CD14-positive monocyte (primary cell): Measurements from ENCODE around the gene IPO4. TPM values are rescaled to one million over a fixed set of nuclear protein-coding genes. Genes with fewer than 3 reads are reported as not detected.

ENCODE experiments used
- DNase-seq, 3 donors: peaks; one replicate each; pipeline ENCODE4 v3.0.0-alpha.2; 2011 to 2022
- H2AFZ ChIP-seq: 2 replicates; pipeline ENCODE4 v1.6.0; 2012; ENCODE audit warnings: mild to moderate bottlenecking, low read depth, low read length, inconsistent platforms; ENCODE audit not compliant: insufficient read depth, poor library complexity, severe bottlenecking
- H3K27ac ChIP-seq, 2 donors: 1 replicate in 1 of 2; 2 replicates in 1 of 2; pipeline ENCODE4 v1.5.1; 2012 to 2013; ENCODE audit warnings: low read length in 2 of 2, control low read depth in 1 of 2, inconsistent platforms in 1 of 2, low read depth in 1 of 2, mild to moderate bottlenecking in 1 of 2
- H3K27me3 ChIP-seq, 2 donors: one replicate each; pipeline versions ENCODE4 v1.6.0 to v1.6.1; 2011 to 2013; ENCODE audit warnings: low read length in 2 of 2; ENCODE audit not compliant: control insufficient read depth in 2 of 2, insufficient read depth in 2 of 2
- H3K36me3 ChIP-seq, 2 donors: replicated peaks in 1 of 2; 1 replicate in 1 of 2; 2 replicates in 1 of 2; pipeline versions ENCODE4 v1.5.1 to v1.6.1; 2012 to 2013; ENCODE audit warnings: low read length in 2 of 2, control low read depth in 1 of 2, inconsistent platforms in 1 of 2, mild to moderate bottlenecking in 1 of 2; ENCODE audit not compliant: insufficient read depth in 2 of 2, control insufficient read depth in 1 of 2
- H3K4me1 ChIP-seq, 2 donors: 1 replicate in 1 of 2; 2 replicates in 1 of 2; pipeline versions ENCODE4 v1.5.1 to v1.6.1; 2012 to 2013; ENCODE audit warnings: low read length in 2 of 2, control low read depth in 1 of 2, inconsistent platforms in 1 of 2, mild to moderate bottlenecking in 1 of 2, moderate library complexity in 1 of 2; ENCODE audit not compliant: insufficient read depth in 2 of 2, control insufficient read depth in 1 of 2
- H3K4me2 ChIP-seq: replicated peaks from 2 replicates; pipeline ENCODE3; 2012; ENCODE audit warnings: low read length, moderate library complexity, mild to moderate bottlenecking; ENCODE audit not compliant: poor library complexity, severe bottlenecking; ENCODE audit errors: extremely low read depth
- H3K4me3 ChIP-seq, 3 experiments: fragments of 200-600 bp in 1 of 3; sonication (generic) in 1 of 3; replicated peaks in 1 of 3; 1 replicate in 2 of 3; 2 replicates in 1 of 3; pipeline ENCODE4 v1.5.1; 2011 to 2013; ENCODE audit warnings: low read length in 3 of 3, mild to moderate bottlenecking in 3 of 3, control low read depth in 2 of 3, low read depth in 2 of 3, inconsistent platforms in 1 of 3, moderate library complexity in 1 of 3
- H3K79me2 ChIP-seq: 2 replicates; pipeline ENCODE4 v1.6.0; 2012; ENCODE audit warnings: mild to moderate bottlenecking, control low read depth, inconsistent platforms, low read length, moderate library complexity; ENCODE audit not compliant: insufficient read depth
- H3K9ac ChIP-seq: 2 replicates; pipeline ENCODE4 v1.6.0; 2017; ENCODE audit warnings: low read length, mild to moderate bottlenecking; ENCODE audit not compliant: insufficient read depth, poor library complexity, severe bottlenecking
- H3K9me3 ChIP-seq, 2 donors: replicated peaks in 1 of 2; 1 replicate in 1 of 2; 2 replicates in 1 of 2; pipeline versions ENCODE4 v1.5.1 to v1.6.1; 2012 to 2013; ENCODE audit warnings: low read length in 2 of 2, control low read depth in 1 of 2; ENCODE audit not compliant: control insufficient read depth in 1 of 2, insufficient read depth in 1 of 2
- H4K20me1 ChIP-seq: 2 replicates; pipeline ENCODE4 v1.6.0; 2012; ENCODE audit warnings: mild to moderate bottlenecking, low read length, control low read depth, moderate library complexity; ENCODE audit not compliant: insufficient read depth
- H3K27ac Mint-ChIP-seq, 7 donors: one replicate each; pipeline ENCODE4 v1.8.0; 2020; ENCODE audit warnings: mild to moderate bottlenecking in 7 of 7, mixed read lengths in 7 of 7, moderate library complexity in 6 of 7, inconsistent platforms in 2 of 7
- H3K27me3 Mint-ChIP-seq, 3 donors: one replicate each; pipeline ENCODE4 v1.8.0; 2021 to 2022; ENCODE audit warnings: low read depth in 3 of 3, mild to moderate bottlenecking in 3 of 3, mixed read lengths in 3 of 3, moderate library complexity in 3 of 3, inconsistent platforms in 1 of 3
- H3K36me3 Mint-ChIP-seq, 2 donors: one replicate each; pipeline ENCODE4 v1.8.0; 2020; ENCODE audit warnings: mixed read lengths in 2 of 2, inconsistent platforms in 1 of 2, mild to moderate bottlenecking in 1 of 2
- H3K4me1 Mint-ChIP-seq: one replicate; pipeline ENCODE4 v1.8.0; 2020; ENCODE audit warnings: mild to moderate bottlenecking, mixed read lengths
- H3K4me3 Mint-ChIP-seq, 2 donors: one replicate each; pipeline ENCODE4 v1.8.0; 2020; ENCODE audit warnings: mild to moderate bottlenecking in 2 of 2, mixed read lengths in 2 of 2, moderate library complexity in 1 of 2
- H3K9me3 Mint-ChIP-seq, 7 donors: one replicate each; pipeline ENCODE4 v1.8.0; 2020 to 2022; ENCODE audit warnings: mixed read lengths in 7 of 7, mild to moderate bottlenecking in 6 of 7, moderate library complexity in 6 of 7, inconsistent platforms in 2 of 7
- CTCF ChIP-seq: fragments of 200-600 bp; IDR thresholded peaks from one replicate; pipeline ENCODE4 v1.8.0; 2022; ENCODE audit warnings: antibody characterized with exemption, mild to moderate bottlenecking
- WGBS: methylation state at CpG from one replicate; pipeline ENCODE4 v1.1.5; 2013; ENCODE audit warnings: missing lambda C conversion rate; ENCODE audit not compliant: insufficient coverage; 5-methylcytosine and 5-hydroxymethylcytosine counted together
- intact Hi-C, 2 donors: fragments of 100-400 bp; cut with micrococcal nuclease; formaldehyde crosslinking; loops; one replicate each; pipeline versions ENCODE4 v1.15.0 to v1.15.1; 2023
- polyA plus RNA-seq, 3 donors: library from polyadenylated mRNA; depleted of rRNA in 1 of 3; unstranded in 2 of 3; stranded (reverse) in 1 of 3; fragments of 300-500 nt in 2 of 3; fragments of >200 nt in 1 of 3; fragmentation: Illumina TruSeq in 2 of 3; gene quantifications; 1 replicate in 2 of 3; 2 replicates in 1 of 3; pipeline ENCODE4 v1.2.3, GENCODE V29; 2012 to 2021

Gene IPO4
- polyA plus RNA-seq, 3 donors, result 4.1 to 14.2 (median 4.3) TPM

- H3K4me3 Mint-ChIP-seq, result peak overlapping the region; percentile 88 to 93
- peaks cover 0 to 1% (median 0%) of the 10 kb centered on the region in 3 donors for H3K27me3 Mint-ChIP-seq
- H2AFZ ChIP-seq, result peak overlapping the region; percentile 98
- peaks cover 51% of the 10 kb centered on the region for H3K79me2 ChIP-seq
- peaks cover 0 to 1% (median 0%) of the 10 kb centered on the region in 7 donors for H3K9me3 Mint-ChIP-seq
- peaks cover 38% of the 10 kb centered on the region for H4K20me1 ChIP-seq
- H3K4me3 ChIP-seq, result peak overlapping the region; percentile 68 to 97 (median 73)
- peak overlapping the region; percentile 97 for H3K9ac ChIP-seq
- H3K4me2 ChIP-seq, result peak overlapping the region; percentile 82
- 22% methylated on average over 7 of the region's 13 CpGs for WGBS
- intact Hi-C loops, result loop anchor here in 1 of 2 donors (10.0 kb wide), 1 partner anchor 98 kb away; the partner anchor contains the start of genes GMPR2 and NEDD8
- no peaks in the 10 kb centered on the region for H3K27me3 ChIP-seq
- TF ChIP-seq CTCF, result no peak
- H3K9me3 ChIP-seq, result no peaks in the 10 kb centered on the region
- no peak for DNase-seq
- H3K27ac Mint-ChIP-seq, result peak overlapping the region; percentile 83 to 94 (median 91)
- H3K4me1 ChIP-seq, result peaks cover 37 to 49% of the 10 kb centered on the region in 2 donors
- peaks cover 37 to 39% of the 10 kb centered on the region in 2 donors for H3K36me3 Mint-ChIP-seq
- H3K36me3 ChIP-seq, result peaks cover 26 to 28% of the 10 kb centered on the region in 2 donors
- peak overlapping the region; percentile 10 to 94 for H3K27ac ChIP-seq
- peaks cover 54% of the 10 kb centered on the region for H3K4me1 Mint-ChIP-seq
These were observed 51.7 kb downstream of the IPO4 start for GRCh38 chr14:24136684-24137528.

- peak within 1 kb of the TSS; percentile 68 to 97 (median 73) for H3K4me3 ChIP-seq
- H3K27me3 Mint-ChIP-seq, result peaks cover 0 to 1% (median 0%) of the 10 kb centered on the region in 3 donors
These were observed 52.6 kb downstream of the IPO4 start, which contains the start of gene PSME1 for GRCh38 chr14:24135834-24136683. Gene PSME1, plus strand, starts transcription at chr14:24136194. Its CDS starts 69 bp downstream, at chr14:24136263.

More at GRCh38 chr14:24135834-24136683, 52.6 kb downstream of the IPO4 start, which contains the start of gene PSME1:
- H4K20me1 ChIP-seq, result peaks cover 38% of the 10 kb centered on the region
- Mint-ChIP-seq H3K27ac (peak within 1 kb of the TSS; percentile 83 to 94 (median 91)), H3K9me3 (peaks cover 0 to 1% (median 0%) of the 10 kb centered on the region in 7 donors), H3K36me3 (peaks cover 38 to 45% of the 10 kb centered on the region in 2 donors), H3K4me3 (peak within 1 kb of the TSS; percentile 88 to 94), H3K4me1 (peaks cover 51% of the 10 kb centered on the region)
- peak within 1 kb of the TSS; percentile 97 for H3K9ac ChIP-seq
- H3K27me3 ChIP-seq, result no peaks in the 10 kb centered on the region
- H3K36me3 ChIP-seq, result peaks cover 26 to 28% of the 10 kb centered on the region in 2 donors
- intact Hi-C loops, result loop anchor here in 1 of 2 donors (10.0 kb wide), 1 partner anchor 99 kb away; the partner anchor contains the start of genes GMPR2 and NEDD8
- TF ChIP-seq CTCF, result no peak
- 0% methylated on average over 60 of the region's 75 CpGs for WGBS
- DNase-seq, result peak; percentile 86 to 89 (median 87)
- peak within 1 kb of the TSS; percentile 10 to 94 for H3K27ac ChIP-seq
- H3K9me3 ChIP-seq, result no peaks in the 10 kb centered on the region
- peak within 1 kb of the TSS; percentile 82 for H3K4me2 ChIP-seq
- H2AFZ ChIP-seq, result peak within 1 kb of the TSS; percentile 98
- H3K4me1 ChIP-seq, result peaks cover 35 to 44% of the 10 kb centered on the region in 2 donors
- H3K79me2 ChIP-seq, result peaks cover 51% of the 10 kb centered on the region
